Measurements from ENCODE around the gene ASH1L. TPM values are rescaled to one million over a fixed set of nuclear protein-coding genes. Genes with fewer than 3 reads are reported as not detected.

Gene ASH1L
- total RNA-seq, 1 experiment from 2014 or later, result 36.0 TPM

GRCh38 chr1:155529109-155529508 lies 33.5 kb downstream of the ASH1L start:
- H3K4me2 ChIP-seq, result no peak overlapping the region
- no peaks in the 10 kb centered on the region for H3K27me3 ChIP-seq (ENCODE audit: insufficient read depth, low read depth)
- H3K9me3 ChIP-seq (ENCODE audit: insufficient read depth, low read depth), result 0 out of 2 replicates have a peak, but pooled peaks cover 4% of the 10 kb centered on the region
- no peaks in the 10 kb centered on the region for H3K36me3 ChIP-seq (ENCODE audit: low read depth)
- TF ChIP-seq CTCF (conservative IDR thresholded peaks at IDR 0.05), result no peak
- no peak for TF ChIP-seq EZH2 (IDR thresholded peaks at IDR 0.05; ENCODE audit: low read depth)
- no TSS peak for BruUV-seq (replicated peaks)
- no peaks in the 10 kb centered on the region for H3K4me1 ChIP-seq (replicated peaks; ENCODE audit: insufficient read depth)
- intact Hi-C loops (cut with micrococcal nuclease; ENCODE audit: unreplicated experiment), result no loop called here
- no peak overlapping the region for H3K27ac ChIP-seq
- no peak for DNase-seq
- ChIA-PET POLR2A (ENCODE audit: unreplicated experiment) (no interaction called here), CTCF (no interaction called here)
- H3K79me2 ChIP-seq (ENCODE audit: low read depth), result peaks cover 76% of the 10 kb centered on the region
- H3K9me2 ChIP-seq (ENCODE audit: insufficient read depth), result no peaks in the 10 kb centered on the region
- peaks cover 30% of the 10 kb centered on the region for H4K20me1 ChIP-seq (ENCODE audit: insufficient read depth)
- H3F3A ChIP-seq (ENCODE audit: insufficient read depth, low read depth), result peaks cover 19% of the 10 kb centered on the region
- no peak overlapping the region for H2AFZ ChIP-seq
- no peak overlapping the region for H3K4me3 ChIP-seq

GRCh38 chr1:155527677-155528076 lies 34.9 kb downstream of the ASH1L start:
- BruUV-seq (replicated peaks), result no TSS peak
- ChIA-PET POLR2A (ENCODE audit: unreplicated experiment) (no interaction called here), CTCF (interaction anchor here (0.7 kb wide), 1 partner anchor 476 kb away, joined by 13 read pairs; no protein-coding TSS in a partner anchor)

GRCh38 chr1:155526356-155526755 lies 36.2 kb downstream of the ASH1L start:
- POLR2A ChIA-PET (ENCODE audit: unreplicated experiment), result no interaction called here
- no peaks in the 10 kb centered on the region for H3K9me2 ChIP-seq (ENCODE audit: insufficient read depth)
- H2AFZ ChIP-seq, result no peak overlapping the region
- H3K27ac ChIP-seq, result no peak overlapping the region
- no peak overlapping the region for H3K4me3 ChIP-seq
- H3K4me2 ChIP-seq, result no peak overlapping the region
- DNase-seq, result no peak
- peaks cover 20% of the 10 kb centered on the region for H3F3A ChIP-seq (ENCODE audit: insufficient read depth, low read depth)
- TF ChIP-seq CTCF (conservative IDR thresholded peaks at IDR 0.05) (no peak), EZH2 (IDR thresholded peaks at IDR 0.05; ENCODE audit: low read depth) (no peak)
- intact Hi-C loops (cut with micrococcal nuclease; ENCODE audit: unreplicated experiment), result no loop called here
- H4K20me1 ChIP-seq (ENCODE audit: insufficient read depth), result peaks cover 29% of the 10 kb centered on the region
- BruUV-seq (replicated peaks), result no TSS peak
- H3K9me3 ChIP-seq (ENCODE audit: insufficient read depth, low read depth), result no peaks in the 10 kb centered on the region
- H3K4me1 ChIP-seq (replicated peaks; ENCODE audit: insufficient read depth), result no peaks in the 10 kb centered on the region
- H3K27me3 ChIP-seq (ENCODE audit: insufficient read depth, low read depth), result no peaks in the 10 kb centered on the region
- H3K36me3 ChIP-seq (ENCODE audit: low read depth), result no peaks in the 10 kb centered on the region; the same call in 1 of the 2 replicates
- peaks cover 65% of the 10 kb centered on the region for H3K79me2 ChIP-seq (ENCODE audit: low read depth)
- CTCF ChIA-PET, result no interaction called here

More at GRCh38 chr1:155527677-155528076, 34.9 kb downstream of the ASH1L start:
- Histone ChIP-seq H3F3A (ENCODE audit: insufficient read depth, low read depth) (peaks cover 20% of the 10 kb centered on the region), H3K9me3 (ENCODE audit: insufficient read depth, low read depth) (0 out of 2 replicates have a peak, but pooled peaks cover 4% of the 10 kb centered on the region), H3K27ac (no peak overlapping the region), H3K27me3 (ENCODE audit: insufficient read depth, low read depth) (no peaks in the 10 kb centered on the region), H4K20me1 (ENCODE audit: insufficient read depth) (peaks cover 36% of the 10 kb centered on the region), H2AFZ (no peak overlapping the region), H3K9me2 (ENCODE audit: insufficient read depth) (no peaks in the 10 kb centered on the region), H3K79me2 (ENCODE audit: low read depth) (peaks cover 76% of the 10 kb centered on the region), H3K4me2 (no peak overlapping the region), H3K36me3 (ENCODE audit: low read depth) (no peaks in the 10 kb centered on the region; the same call in 1 of the 2 replicates), H3K4me1 (replicated peaks; ENCODE audit: insufficient read depth) (no peaks in the 10 kb centered on the region), H3K4me3 (no peak overlapping the region)
- DNase-seq, result no peak
- intact Hi-C loops (cut with micrococcal nuclease; ENCODE audit: unreplicated experiment), result no loop called here
- no peak for TF ChIP-seq EZH2 (IDR thresholded peaks at IDR 0.05; ENCODE audit: low read depth)
- TF ChIP-seq CTCF (conservative IDR thresholded peaks at IDR 0.05), result no peak

Data from PC-9 (cell line).